ENCODE measurements around the gene NSD2. TPM values are rescaled to one million over a fixed set of nuclear protein-coding genes. Genes with fewer than 3 reads are reported as not detected.
"Not testable (repeated sequence)": the region's sequence is repeated elsewhere in the genome, so short reads cannot be mapped to it uniquely, and the experiment has no call there.

Gene NSD2
- total and polyA plus RNA-seq, 2 donors, result 13.8 to 60.5 TPM

GRCh38 chr4:2007804-2008670, 136.8 kb downstream of the NSD2 start:
- H3K27ac ChIP-seq (ENCODE audit: low read depth), result no peak overlapping the region

GRCh38 chr4:2008671-2008920, 137.4 kb downstream of the NSD2 start:
- Histone ChIP-seq H3K4me1 (ENCODE audit: insufficient read depth) (no peaks in the 10 kb centered on the region), H3K4me3 (ENCODE audit: low read depth, low read length) (peak overlapping the region; percentile 99), H3K36me3 (ENCODE audit: insufficient read depth) (no peaks in the 10 kb centered on the region), H3K27ac (ENCODE audit: low read depth) (peak overlapping the region; percentile 78)
- no peak for DNase-seq (ENCODE audit: extremely low spot score)
- under 1% methylated on average over 27 of the region's 27 CpGs for WGBS

More at GRCh38 chr4:2007804-2008670, 136.8 kb downstream of the NSD2 start:
- WGBS, result 1% methylated on average over 57 of the region's 57 CpGs
- DNase-seq (ENCODE audit: extremely low spot score), result no peak
- H3K4me1 ChIP-seq (ENCODE audit: insufficient read depth), result no peaks in the 10 kb centered on the region
- H3K4me3 ChIP-seq (ENCODE audit: low read depth, low read length), result peak overlapping the region; percentile 99
- H3K36me3 ChIP-seq (ENCODE audit: insufficient read depth), result no peaks in the 10 kb centered on the region

GRCh38 chr4:2008921-2009650, 137.9 kb downstream of the NSD2 start, which contains the start of gene NELFA:
Gene NELFA, minus strand, starts transcription at chr4:2008974. Its CDS starts 15 bp downstream, at chr4:2008959.
- H3K27ac ChIP-seq (ENCODE audit: low read depth), result peak within 1 kb of the TSS; percentile 98
- H3K4me3 ChIP-seq (ENCODE audit: low read depth, low read length), result peak within 1 kb of the TSS; percentile 99
- H3K36me3 ChIP-seq (ENCODE audit: insufficient read depth), result no peaks in the 10 kb centered on the region
- DNase-seq (ENCODE audit: extremely low spot score), result peak; percentile 92
- no peaks in the 10 kb centered on the region for H3K4me1 ChIP-seq (ENCODE audit: insufficient read depth)
- under 1% methylated on average over 95 of the region's 95 CpGs for WGBS

- Histone ChIP-seq H3K36me3 (ENCODE audit: insufficient read depth) (no peaks in the 10 kb centered on the region), H3K4me1 (ENCODE audit: insufficient read depth) (no peaks in the 10 kb centered on the region), H3K27ac (ENCODE audit: low read depth) (peak overlapping the region; percentile 98), H3K4me3 (ENCODE audit: low read depth, low read length) (peak overlapping the region; percentile 99)
- DNase-seq (ENCODE audit: extremely low spot score), result no peak
- 11% methylated on average over 23 of the region's 23 CpGs for WGBS
Observed at GRCh38 chr4:2009651-2010233, 138.5 kb downstream of the NSD2 start.

- Histone ChIP-seq H3K27ac (ENCODE audit: low read depth) (no peak overlapping the region), H3K4me1 (ENCODE audit: insufficient read depth) (no peaks in the 10 kb centered on the region), H3K36me3 (ENCODE audit: insufficient read depth) (no peaks in the 10 kb centered on the region), H3K4me3 (ENCODE audit: low read depth, low read length) (no peak overlapping the region)
- WGBS, result 88% methylated on average over 3 of the region's 3 CpGs
- no peak for DNase-seq (ENCODE audit: extremely low spot score)
Observed at GRCh38 chr4:2011583-2011982, 140.4 kb downstream of the NSD2 start.

- 59% methylated on average over 4 of the region's 4 CpGs for WGBS
- no peak for DNase-seq (ENCODE audit: extremely low spot score)
- Histone ChIP-seq H3K4me1 (ENCODE audit: insufficient read depth) (no peaks in the 10 kb centered on the region), H3K4me3 (ENCODE audit: low read depth, low read length) (no peak overlapping the region), H3K36me3 (ENCODE audit: insufficient read depth) (no peaks in the 10 kb centered on the region), H3K27ac (ENCODE audit: low read depth) (no peak overlapping the region)
Observed at GRCh38 chr4:2015008-2015407, 143.8 kb downstream of the NSD2 start.

- 19% methylated on average over 15 of the region's 15 CpGs for WGBS
- H3K36me3 ChIP-seq (ENCODE audit: insufficient read depth); H3K4me3 ChIP-seq (ENCODE audit: low read depth, low read length); H3K27ac ChIP-seq (ENCODE audit: low read depth); H3K4me1 ChIP-seq (ENCODE audit: insufficient read depth); DNase-seq (ENCODE audit: extremely low spot score): not testable (repeated sequence)
Observed at GRCh38 chr4:2021358-2022018, 150.3 kb downstream of the NSD2 start.

- DNase-seq (ENCODE audit: extremely low spot score), result no peak
- no peaks in the 10 kb centered on the region for H3K4me1 ChIP-seq (ENCODE audit: insufficient read depth)
- H3K27ac ChIP-seq (ENCODE audit: low read depth), result no peak overlapping the region
- no peaks in the 10 kb centered on the region for H3K36me3 ChIP-seq (ENCODE audit: insufficient read depth)
- no peak overlapping the region for H3K4me3 ChIP-seq (ENCODE audit: low read depth, low read length)
Observed at GRCh38 chr4:2024683-2025082, 153.5 kb downstream of the NSD2 start.

- no peak for DNase-seq (ENCODE audit: extremely low spot score)
- Histone ChIP-seq H3K36me3 (ENCODE audit: insufficient read depth) (no peaks in the 10 kb centered on the region), H3K4me3 (ENCODE audit: low read depth, low read length) (no peak overlapping the region)
Observed at GRCh38 chr4:2025817-2026216, 154.6 kb downstream of the NSD2 start.

GRCh38 chr4:2027120-2027519, 155.9 kb downstream of the NSD2 start:
- WGBS, result 81% methylated on average over 4 of the region's 4 CpGs
- DNase-seq (ENCODE audit: extremely low spot score); H3K36me3 ChIP-seq (ENCODE audit: insufficient read depth); H3K4me3 ChIP-seq (ENCODE audit: low read depth, low read length); H3K27ac ChIP-seq (ENCODE audit: low read depth); H3K4me1 ChIP-seq (ENCODE audit: insufficient read depth): not testable (repeated sequence)

More at GRCh38 chr4:2025817-2026216, 154.6 kb downstream of the NSD2 start:
- no peak overlapping the region for H3K27ac ChIP-seq (ENCODE audit: low read depth)
- no peaks in the 10 kb centered on the region for H3K4me1 ChIP-seq (ENCODE audit: insufficient read depth)

- H3K4me1 ChIP-seq (ENCODE audit: insufficient read depth); DNase-seq (ENCODE audit: extremely low spot score); H3K27ac ChIP-seq (ENCODE audit: low read depth); H3K4me3 ChIP-seq (ENCODE audit: low read depth, low read length); H3K36me3 ChIP-seq (ENCODE audit: insufficient read depth): not testable (repeated sequence)
Observed at GRCh38 chr4:2031161-2031560, 160.0 kb downstream of the NSD2 start.
